Suppressor macrophage treated with lipopolysaccharide for 4 hours (primary cell): ENCODE measurements around the gene UNC45A.

Experiments used
- DNase-seq: peaks from one replicate; pipeline ENCODE4 v3.0.0-alpha.2; 2020

UNC45A gene

GRCh38 chr15:90966262-90966661 is 31.2 kb downstream of the UNC45A start:
- no peak for DNase-seq

GRCh38 chr15:90967206-90967605 is 32.1 kb downstream of the UNC45A start:
- no peak for DNase-seq

- DNase-seq, result no peak
Observed at GRCh38 chr15:90968434-90968833, 33.3 kb downstream of the UNC45A start.

DNA sequence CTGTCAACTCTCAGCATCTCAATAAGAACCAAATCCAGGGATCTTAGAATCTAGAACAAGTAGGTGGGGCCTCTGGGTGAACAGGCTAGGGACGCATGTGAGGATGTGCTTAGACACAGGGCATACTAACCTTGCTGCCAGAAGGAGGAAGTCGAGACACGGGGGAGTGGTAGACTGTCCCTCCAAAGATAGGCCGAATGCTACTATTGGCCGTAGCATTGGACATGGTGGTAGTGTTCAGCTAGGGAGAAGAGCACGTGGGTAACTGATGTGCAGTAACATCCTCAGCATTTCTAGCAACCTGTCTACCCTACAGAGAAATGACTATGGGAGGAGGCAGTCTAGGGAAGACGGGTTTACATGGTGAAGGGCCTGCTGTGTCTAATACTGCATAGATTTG is 35.2 kb downstream of the UNC45A start:
- no peak for DNase-seq

GRCh38 chr15:90972133-90972532 is 37.0 kb downstream of the UNC45A start:
- DNase-seq, result no peak

DNA sequence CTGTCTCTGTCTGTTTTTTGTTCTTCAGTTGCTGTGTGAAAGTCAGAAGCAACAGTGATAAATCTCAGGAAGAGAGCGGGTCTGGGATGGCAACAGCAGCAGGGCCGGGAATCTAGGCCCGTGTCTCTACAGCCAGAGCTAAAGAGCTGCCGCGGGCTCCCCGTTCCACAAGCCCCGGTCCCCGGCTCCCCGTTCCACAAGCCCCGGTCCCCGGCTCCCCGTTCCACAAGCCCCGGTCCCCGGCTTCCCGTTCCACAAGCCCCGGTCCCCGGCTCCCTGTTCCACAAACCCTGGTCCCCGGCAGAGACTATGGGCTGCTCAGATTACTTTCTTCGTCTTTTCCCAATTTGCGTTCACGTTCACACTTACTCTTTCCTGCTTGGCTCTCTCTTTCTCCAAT is 39.1 kb downstream of the UNC45A start:
- DNase-seq, result no peak

DNA sequence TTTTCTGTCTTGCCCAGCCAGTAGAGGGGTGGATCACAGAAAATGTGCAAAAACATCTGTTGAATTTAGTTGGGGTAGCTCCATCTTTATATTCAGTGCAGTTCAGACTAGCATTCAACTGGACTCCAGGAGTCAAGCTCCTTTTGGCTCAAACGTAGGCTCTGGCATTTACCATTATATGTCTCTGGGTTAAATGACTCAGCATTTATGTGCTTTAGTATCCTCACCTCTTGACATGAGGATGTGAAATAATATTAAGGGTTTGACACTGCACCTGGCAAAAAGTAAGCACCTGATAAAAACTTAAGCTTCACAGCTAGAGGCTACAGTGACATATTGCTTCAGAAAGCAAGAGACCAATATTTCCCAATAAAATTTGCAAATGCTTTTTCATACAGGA is 44.5 kb downstream of the UNC45A start:
- DNase-seq, result no peak

DNA sequence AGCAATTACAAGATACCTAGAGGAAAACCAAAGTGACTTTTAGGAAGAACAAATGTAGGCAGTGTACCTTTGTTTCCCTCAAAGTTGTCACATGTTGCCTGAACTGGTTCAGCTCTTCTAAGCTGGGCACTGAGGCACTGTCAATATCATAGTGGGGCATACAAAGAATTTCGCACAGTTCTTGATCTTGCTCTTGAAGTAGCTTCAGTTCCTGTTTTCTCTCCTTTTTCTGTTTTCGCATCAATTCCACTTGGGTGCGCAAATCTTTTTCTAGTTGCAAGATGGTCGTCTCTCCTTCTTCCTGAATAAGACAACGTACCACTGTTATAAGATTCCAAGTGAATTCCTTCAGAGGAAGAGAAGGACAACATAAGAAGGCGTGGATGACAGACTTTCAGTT is 46.6 kb downstream of the UNC45A start:
- DNase-seq, result peak; percentile 9

DNA sequence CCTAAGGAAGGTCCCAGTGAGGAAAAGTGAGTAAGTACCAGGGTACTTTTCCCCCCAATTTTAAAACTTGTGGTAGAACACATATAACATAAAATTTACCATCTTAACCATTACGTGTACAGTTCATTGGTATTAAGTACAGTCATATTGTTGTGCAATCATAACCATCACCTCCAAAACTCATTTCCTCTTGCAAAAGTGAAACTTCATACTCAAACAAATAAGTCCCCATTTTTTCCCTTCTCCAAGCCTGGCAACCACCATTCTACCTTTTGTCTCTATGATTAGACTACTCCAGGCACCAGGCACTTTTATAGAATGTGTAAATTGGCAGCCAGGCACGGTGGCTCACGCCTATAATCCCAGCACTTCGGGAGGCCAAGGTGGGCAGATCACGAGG is 47.0 kb downstream of the UNC45A start:
- peak; percentile 69 for DNase-seq

DNA sequence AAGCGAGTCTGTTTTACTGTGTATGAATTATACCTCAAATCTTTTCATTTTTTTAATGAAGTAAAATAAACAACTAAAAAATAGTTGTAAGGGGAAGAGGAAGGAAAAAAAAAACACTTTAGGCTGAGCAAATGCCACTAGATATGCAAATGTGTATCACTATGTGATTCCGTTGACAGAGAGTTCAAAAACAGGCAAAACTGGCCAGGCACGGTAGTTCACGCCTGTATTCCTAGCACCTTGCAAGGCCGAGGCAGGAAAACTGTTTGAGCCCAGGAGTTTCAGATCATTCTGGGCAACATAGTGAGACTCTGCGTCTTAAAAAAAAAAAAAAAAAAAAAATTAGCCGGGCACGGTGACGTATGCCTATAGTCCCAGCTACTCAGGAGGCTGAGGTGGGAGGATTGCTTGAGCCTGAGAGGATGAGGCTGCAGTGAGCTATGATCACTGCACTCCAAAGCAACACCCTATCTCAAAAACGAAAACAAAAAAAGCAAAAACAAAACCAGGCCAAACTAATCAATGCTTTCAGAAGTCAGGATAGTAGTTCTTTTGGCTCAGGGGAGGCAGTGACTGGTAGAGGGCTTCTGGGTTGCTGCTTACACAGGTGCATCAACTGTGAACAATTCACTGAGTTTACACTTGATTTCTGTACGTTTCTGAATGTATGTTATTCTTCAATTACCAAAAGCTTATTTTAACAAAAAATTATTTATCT is 51.9 kb downstream of the UNC45A start:
- DNase-seq, result no peak

- DNase-seq, result no peak
Observed at GRCh38 chr15:90987561-90988141, 52.6 kb downstream of the UNC45A start.

DNA sequence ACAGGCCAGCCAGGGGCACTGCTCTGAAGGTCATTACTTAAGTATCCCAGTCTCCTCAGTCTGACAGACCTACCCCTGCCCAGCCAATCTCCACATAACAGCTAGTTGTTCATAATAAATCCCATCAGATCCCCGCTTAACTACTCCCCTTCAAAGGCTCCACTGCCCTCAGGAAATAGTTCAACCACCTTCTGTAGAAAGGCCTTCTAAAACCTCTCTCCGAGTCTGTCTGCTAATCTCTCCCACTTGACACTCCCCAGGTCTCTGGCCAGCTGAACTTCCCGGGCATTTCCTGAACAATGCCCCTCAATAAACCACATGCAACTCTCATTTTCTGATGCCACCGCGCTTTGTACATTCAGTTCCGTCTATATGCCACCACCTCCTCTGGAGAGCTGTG is 53.2 kb downstream of the UNC45A start:
- peak; percentile 2 for DNase-seq

DNA sequence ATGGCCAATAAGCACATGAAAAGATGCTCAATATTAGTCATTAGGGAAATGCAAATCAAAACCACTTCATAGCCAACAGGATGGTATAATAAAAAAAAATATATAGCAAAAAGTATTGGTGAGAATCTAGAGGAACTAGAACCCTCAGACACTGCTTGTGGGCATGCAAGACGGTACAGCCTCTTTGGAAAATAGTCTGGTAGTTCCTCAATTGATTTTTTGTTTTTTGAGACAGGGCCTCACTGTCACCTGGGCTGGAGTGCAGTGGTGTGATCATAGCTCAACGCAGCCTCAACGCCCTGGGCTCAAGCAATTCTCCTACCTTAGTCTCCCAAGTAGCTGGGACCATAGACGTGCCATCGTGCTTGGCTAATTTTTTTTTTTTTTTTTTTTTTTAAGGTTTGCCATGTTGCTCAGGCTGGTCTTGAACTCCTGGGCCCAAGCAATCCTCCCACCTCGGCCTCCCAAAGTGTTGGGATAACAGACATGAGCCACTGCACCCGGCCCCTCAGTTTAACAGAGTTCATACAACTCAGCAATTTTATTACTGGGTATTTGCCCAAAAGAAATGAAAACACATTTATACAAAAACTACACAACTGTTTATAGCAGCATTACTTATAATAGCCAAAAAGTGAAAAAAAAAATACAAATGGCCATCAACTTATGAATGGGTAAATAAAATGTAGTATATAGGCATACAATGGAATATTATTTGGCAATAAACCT is 54.1 kb downstream of the UNC45A start:
- no peak for DNase-seq

- DNase-seq, result no peak
Observed at GRCh38 chr15:90990446-90990845, 55.4 kb downstream of the UNC45A start.

- DNase-seq, result no peak
Observed at GRCh38 chr15:90991587-90992285, 56.7 kb downstream of the UNC45A start.

GRCh38 chr15:90994059-90994416 is 59.0 kb downstream of the UNC45A start:
- peak; percentile 3 for DNase-seq

DNA sequence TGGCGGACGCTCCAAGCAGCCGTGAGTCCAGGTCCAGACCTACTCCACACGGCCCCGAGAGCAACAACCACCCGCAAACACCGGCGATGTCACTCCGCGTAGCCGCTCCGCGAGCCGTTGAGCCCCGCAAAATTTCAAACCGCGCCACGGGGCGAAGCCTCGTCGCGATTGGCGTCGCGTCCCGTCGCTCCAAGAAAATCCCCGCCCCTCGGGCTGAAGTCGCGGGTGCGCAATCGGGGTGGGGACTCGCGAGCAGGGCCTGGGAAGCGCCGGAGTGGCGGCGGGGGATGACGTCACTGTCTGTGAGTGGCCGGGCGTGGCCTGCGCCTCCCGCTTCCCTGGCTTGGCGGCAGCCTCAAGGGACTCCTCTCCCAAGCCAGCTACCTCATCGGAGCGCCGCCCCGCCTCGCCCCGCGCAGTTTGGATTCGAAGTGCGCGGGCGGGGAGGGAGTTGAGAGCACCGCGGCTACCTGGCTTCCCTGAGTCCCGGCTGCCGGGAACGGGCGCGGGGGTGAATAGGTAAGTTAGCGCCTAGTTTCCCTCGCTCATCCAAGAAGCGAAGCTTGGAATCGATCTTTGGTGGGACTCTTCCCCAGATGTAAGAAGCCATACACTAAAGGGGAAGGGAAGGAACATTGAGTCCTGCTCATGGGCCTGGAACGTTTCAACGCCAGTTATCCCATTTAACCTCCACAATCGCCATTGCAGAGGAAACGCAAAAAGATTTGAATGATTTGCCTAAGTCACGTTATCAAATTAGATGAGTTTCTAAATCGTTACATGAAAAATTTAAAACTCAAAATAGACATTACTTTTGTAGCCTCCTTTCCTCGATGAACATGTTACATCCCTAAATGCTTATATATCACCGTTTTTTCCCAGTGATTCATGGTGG is 59.6 kb downstream of the UNC45A start, which contains the start of gene PRC1:
PRC1 (minus strand) TSS at position 119 of the 895 bp plus-strand sequence; CDS start at position 1, 118 bp downstream.
- peak; percentile 99 for DNase-seq

- DNase-seq, result no peak
Observed at GRCh38 chr15:90998737-90999136, 63.7 kb downstream of the UNC45A start.

GRCh38 chr15:91001209-91001608 is 66.1 kb downstream of the UNC45A start:
- DNase-seq, result no peak
